ENCODE results near the gene PRKCSH.

GRCh38 chr19:11425719-11426457 lies 9.5 kb upstream of the PRKCSH start:
- TF ChIP-seq EZH2 (IDR thresholded peaks at IDR 0.05; ENCODE audit: low read depth): no peak
- no peak for TF ChIP-seq CTCF (conservative IDR thresholded peaks at IDR 0.05)

Data from PC-9 (cell line).